CD14-positive monocyte (primary cell): ENCODE measurements around the gene LSM11. TPM values are rescaled to one million over a fixed set of nuclear protein-coding genes. Genes with fewer than 3 reads are reported as not detected.

Source experiments
- DNase-seq, 3 donors: peaks; one replicate each; pipeline ENCODE4 v3.0.0-alpha.2; 2011 to 2022
- H2AFZ ChIP-seq: 2 replicates; pipeline ENCODE4 v1.6.0; 2012; ENCODE audit warnings: mild to moderate bottlenecking, low read depth, low read length, inconsistent platforms; ENCODE audit not compliant: insufficient read depth, poor library complexity, severe bottlenecking
- H3K27ac ChIP-seq, 2 donors: 1 replicate in 1 of 2; 2 replicates in 1 of 2; pipeline ENCODE4 v1.5.1; 2012 to 2013; ENCODE audit warnings: low read length in 2 of 2, control low read depth in 1 of 2, inconsistent platforms in 1 of 2, low read depth in 1 of 2, mild to moderate bottlenecking in 1 of 2
- H3K27me3 ChIP-seq, 2 donors: one replicate each; pipeline versions ENCODE4 v1.6.0 to v1.6.1; 2011 to 2013; ENCODE audit warnings: low read length in 2 of 2; ENCODE audit not compliant: control insufficient read depth in 2 of 2, insufficient read depth in 2 of 2
- H3K36me3 ChIP-seq, 2 donors: replicated peaks in 1 of 2; 1 replicate in 1 of 2; 2 replicates in 1 of 2; pipeline versions ENCODE4 v1.5.1 to v1.6.1; 2012 to 2013; ENCODE audit warnings: low read length in 2 of 2, control low read depth in 1 of 2, inconsistent platforms in 1 of 2, mild to moderate bottlenecking in 1 of 2; ENCODE audit not compliant: insufficient read depth in 2 of 2, control insufficient read depth in 1 of 2
- H3K4me1 ChIP-seq, 2 donors: 1 replicate in 1 of 2; 2 replicates in 1 of 2; pipeline versions ENCODE4 v1.5.1 to v1.6.1; 2012 to 2013; ENCODE audit warnings: low read length in 2 of 2, control low read depth in 1 of 2, inconsistent platforms in 1 of 2, mild to moderate bottlenecking in 1 of 2, moderate library complexity in 1 of 2; ENCODE audit not compliant: insufficient read depth in 2 of 2, control insufficient read depth in 1 of 2
- H3K4me2 ChIP-seq: replicated peaks from 2 replicates; pipeline ENCODE3; 2012; ENCODE audit warnings: low read length, moderate library complexity, mild to moderate bottlenecking; ENCODE audit not compliant: poor library complexity, severe bottlenecking; ENCODE audit errors: extremely low read depth
- H3K4me3 ChIP-seq, 3 experiments: fragments of 200-600 bp in 1 of 3; sonication (generic) in 1 of 3; replicated peaks in 1 of 3; 1 replicate in 2 of 3; 2 replicates in 1 of 3; pipeline ENCODE4 v1.5.1; 2011 to 2013; ENCODE audit warnings: low read length in 3 of 3, mild to moderate bottlenecking in 3 of 3, control low read depth in 2 of 3, low read depth in 2 of 3, inconsistent platforms in 1 of 3, moderate library complexity in 1 of 3
- H3K79me2 ChIP-seq: 2 replicates; pipeline ENCODE4 v1.6.0; 2012; ENCODE audit warnings: mild to moderate bottlenecking, control low read depth, inconsistent platforms, low read length, moderate library complexity; ENCODE audit not compliant: insufficient read depth
- H3K9ac ChIP-seq: 2 replicates; pipeline ENCODE4 v1.6.0; 2017; ENCODE audit warnings: low read length, mild to moderate bottlenecking; ENCODE audit not compliant: insufficient read depth, poor library complexity, severe bottlenecking
- H3K9me3 ChIP-seq, 2 donors: replicated peaks in 1 of 2; 1 replicate in 1 of 2; 2 replicates in 1 of 2; pipeline versions ENCODE4 v1.5.1 to v1.6.1; 2012 to 2013; ENCODE audit warnings: low read length in 2 of 2, control low read depth in 1 of 2; ENCODE audit not compliant: control insufficient read depth in 1 of 2, insufficient read depth in 1 of 2
- H4K20me1 ChIP-seq: 2 replicates; pipeline ENCODE4 v1.6.0; 2012; ENCODE audit warnings: mild to moderate bottlenecking, low read length, control low read depth, moderate library complexity; ENCODE audit not compliant: insufficient read depth
- H3K27ac Mint-ChIP-seq, 7 donors: one replicate each; pipeline ENCODE4 v1.8.0; 2020; ENCODE audit warnings: mild to moderate bottlenecking in 7 of 7, mixed read lengths in 7 of 7, moderate library complexity in 6 of 7, inconsistent platforms in 2 of 7
- H3K27me3 Mint-ChIP-seq, 3 donors: one replicate each; pipeline ENCODE4 v1.8.0; 2021 to 2022; ENCODE audit warnings: low read depth in 3 of 3, mild to moderate bottlenecking in 3 of 3, mixed read lengths in 3 of 3, moderate library complexity in 3 of 3, inconsistent platforms in 1 of 3
- H3K36me3 Mint-ChIP-seq, 2 donors: one replicate each; pipeline ENCODE4 v1.8.0; 2020; ENCODE audit warnings: mixed read lengths in 2 of 2, inconsistent platforms in 1 of 2, mild to moderate bottlenecking in 1 of 2
- H3K4me1 Mint-ChIP-seq: one replicate; pipeline ENCODE4 v1.8.0; 2020; ENCODE audit warnings: mild to moderate bottlenecking, mixed read lengths
- H3K4me3 Mint-ChIP-seq, 2 donors: one replicate each; pipeline ENCODE4 v1.8.0; 2020; ENCODE audit warnings: mild to moderate bottlenecking in 2 of 2, mixed read lengths in 2 of 2, moderate library complexity in 1 of 2
- H3K9me3 Mint-ChIP-seq, 7 donors: one replicate each; pipeline ENCODE4 v1.8.0; 2020 to 2022; ENCODE audit warnings: mixed read lengths in 7 of 7, mild to moderate bottlenecking in 6 of 7, moderate library complexity in 6 of 7, inconsistent platforms in 2 of 7
- CTCF ChIP-seq: fragments of 200-600 bp; IDR thresholded peaks from one replicate; pipeline ENCODE4 v1.8.0; 2022; ENCODE audit warnings: antibody characterized with exemption, mild to moderate bottlenecking
- WGBS: methylation state at CpG from one replicate; pipeline ENCODE4 v1.1.5; 2013; ENCODE audit warnings: missing lambda C conversion rate; ENCODE audit not compliant: insufficient coverage; 5-methylcytosine and 5-hydroxymethylcytosine counted together
- intact Hi-C, 2 donors: fragments of 100-400 bp; cut with micrococcal nuclease; formaldehyde crosslinking; loops; one replicate each; pipeline versions ENCODE4 v1.15.0 to v1.15.1; 2023
- polyA plus RNA-seq, 3 donors: library from polyadenylated mRNA; depleted of rRNA in 1 of 3; unstranded in 2 of 3; stranded (reverse) in 1 of 3; fragments of 300-500 nt in 2 of 3; fragments of >200 nt in 1 of 3; fragmentation: Illumina TruSeq in 2 of 3; gene quantifications; 1 replicate in 2 of 3; 2 replicates in 1 of 3; pipeline ENCODE4 v1.2.3, GENCODE V29; 2012 to 2021

The LSM11 gene
- polyA plus RNA-seq, 3 donors = 0.28 to 1.3 (median 0.41) TPM

- Histone ChIP-seq H3K4me2 (no peak overlapping the region), H3K9ac (no peak overlapping the region), H3K4me1 (peaks cover 12 to 17% of the 10 kb centered on the region in 2 donors), H3K36me3 (peaks cover 0 to 12% of the 10 kb centered on the region in 2 donors), H2AFZ (no peak overlapping the region), H3K27me3 (no peaks in the 10 kb centered on the region), H3K79me2 (peaks cover 3% of the 10 kb centered on the region), H3K4me3 (no peak overlapping the region), H4K20me1 (no peaks in the 10 kb centered on the region), H3K9me3 (no peaks in the 10 kb centered on the region), H3K27ac (no peak overlapping the region)
- no peak for DNase-seq
- Mint-ChIP-seq H3K4me1 (peaks cover 18% of the 10 kb centered on the region), H3K27ac (no peak overlapping the region), H3K9me3 (peaks cover 0 to 1% (median 0%) of the 10 kb centered on the region in 7 donors), H3K27me3 (peaks cover 5% of the 10 kb centered on the region in 3 donors), H3K4me3 (no peak overlapping the region), H3K36me3 (peaks cover 2 to 9% of the 10 kb centered on the region in 2 donors)
- TF ChIP-seq CTCF = no peak
- 100% methylated on average over 2 of the region's 6 CpGs for whole genome bisulfite sequencing
- intact Hi-C loops = loop anchor here in 1 of 2 donors (10.0 kb wide), 2 partner anchors 108 to 422 kb away; partner anchors contain the start of gene CLINT1
These were observed 3.7 kb downstream of the LSM11 start for GRCh38 chr5:157747173-157747740.

- Mint-ChIP-seq H3K27me3 (peaks cover 5% of the 10 kb centered on the region in 3 donors), H3K36me3 (peaks cover 9 to 14% of the 10 kb centered on the region in 2 donors), H3K4me1 (peaks cover 14% of the 10 kb centered on the region), H3K27ac (no peak overlapping the region), H3K4me3 (no peak overlapping the region), H3K9me3 (peaks cover 0 to 1% (median 0%) of the 10 kb centered on the region in 7 donors)
- peaks cover 3% of the 10 kb centered on the region for H3K79me2 ChIP-seq
- intact Hi-C loops = loop anchor here in 1 of 2 donors (10.0 kb wide), 2 partner anchors 107 to 423 kb away; partner anchors contain the start of gene CLINT1
- no peak overlapping the region for H3K4me3 ChIP-seq
- no peak for TF ChIP-seq CTCF
- WGBS = 86% methylated on average over 3 of the region's 8 CpGs
- DNase-seq = no peak
- H2AFZ ChIP-seq = no peak overlapping the region
- H3K4me2 ChIP-seq = no peak overlapping the region
- H3K9me3 ChIP-seq = no peaks in the 10 kb centered on the region
- H3K9ac ChIP-seq = no peak overlapping the region
- peaks cover 11 to 14% of the 10 kb centered on the region in 2 donors for H3K4me1 ChIP-seq
- H3K36me3 ChIP-seq = peaks cover 4 to 19% of the 10 kb centered on the region in 2 donors
- H3K27me3 ChIP-seq = no peaks in the 10 kb centered on the region
- no peak overlapping the region for H3K27ac ChIP-seq
- H4K20me1 ChIP-seq = no peaks in the 10 kb centered on the region
These were observed 4.5 kb downstream of the LSM11 start for GRCh38 chr5:157747766-157748700.
